Heart left ventricle (tissue), 16 donors: ENCODE data around the gene SELENOO. TPM values are rescaled to one million over a fixed set of nuclear protein-coding genes. Genes with fewer than 3 reads are reported as not detected.

Source experiments
- ATAC-seq, 4 donors: fragments of 200-7000 bp; cut with Tn5 transposase; one replicate each; pipeline ENCODE4 v1.9.1; 2020 to 2022; ENCODE audit warnings: moderate library complexity in 4 of 4, mild to moderate bottlenecking in 3 of 4, moderate number of reproducible peaks in 1 of 4
- DNase-seq, 5 donors: peaks; one replicate each; pipeline ENCODE4 v3.0.0-alpha.2; 2020
- H3K27ac ChIP-seq, 12 donors: fragments of 200-600 bp; sonication (generic) in 4 of 12; one replicate each; pipeline versions ENCODE4 v1.5.0 to v1.8.0; 2016 to 2022; ENCODE audit warnings: mild to moderate bottlenecking in 2 of 12
- H3K27me3 ChIP-seq, 9 donors: fragments of 200-600 bp; sonication (generic) in 2 of 9; one replicate each; pipeline versions ENCODE4 v1.5.1 to v1.8.0; 2016 to 2022; ENCODE audit warnings: mild to moderate bottlenecking in 3 of 9
- H3K36me3 ChIP-seq, 9 donors: fragments of 200-600 bp; sonication (generic) in 2 of 9; one replicate each; pipeline versions ENCODE4 v1.5.0 to v1.8.0; 2018 to 2022; ENCODE audit warnings: mild to moderate bottlenecking in 2 of 9
- H3K4me1 ChIP-seq, 12 donors: fragments of 200-600 bp; sonication (generic) in 4 of 12; one replicate each; pipeline versions ENCODE4 v1.5.0 to v1.8.0; 2016 to 2022; ENCODE audit warnings: mild to moderate bottlenecking in 3 of 12
- H3K4me3 ChIP-seq, 12 donors: fragments of 200-600 bp; sonication (generic) in 4 of 12; one replicate each; pipeline versions ENCODE4 v1.5.0 to v1.8.0; 2017 to 2022; ENCODE audit warnings: mild to moderate bottlenecking in 9 of 12, moderate library complexity in 4 of 12
- H3K9me3 ChIP-seq, 12 donors: fragments of 200-600 bp; sonication (generic) in 4 of 12; one replicate each; pipeline versions ENCODE4 v1.5.0 to v1.8.0; 2016 to 2022; ENCODE audit warnings: mild to moderate bottlenecking in 1 of 12
- CTCF ChIP-seq, 12 donors: fragments of 200-600 bp; sonication (generic) in 4 of 12; IDR thresholded peaks; one replicate each; pipeline versions ENCODE4 v1.5.0 to v1.8.0; 2018 to 2022; ENCODE audit warnings: antibody characterized with exemption in 12 of 12, mild to moderate bottlenecking in 5 of 12
- POLR2A ChIP-seq, 2 donors: fragments of 450-650 bp; IDR thresholded peaks; one replicate each; pipeline ENCODE4 v1.6.1; 2017; ENCODE audit warnings: antibody characterized with exemption in 2 of 2, mild to moderate bottlenecking in 2 of 2, moderate library complexity in 2 of 2
- WGBS, 4 donors: extraction: QIAGEN DNeasy Blood & Tissue Kit in 2 of 4; methylation state at CpG; one replicate each; pipeline versions ENCODE4 v1.1.5 to v1.1.7; 2013 to 2018; 5-methylcytosine and 5-hydroxymethylcytosine counted together
- intact Hi-C, 10 donors: fragments of 100-400 bp; cut with DNase I; formaldehyde crosslinking; loops; one replicate each; pipeline versions ENCODE4 v1.11.1 to v1.14.2; 2022
- polyA plus RNA-seq, 2 donors: library from polyadenylated mRNA; stranded (reverse); fragments of 200-250 nt; gene quantifications; one replicate each; pipeline ENCODE4 v1.2.3, GENCODE V29; 2013
- total RNA-seq, 9 donors: library from RNA; depleted of rRNA in 2 of 9; stranded (reverse); fragments of >200 nt in 2 of 9; fragmentation: NEBNext Ultra II Directional in 3 of 9; extraction: Animal tissue kit (Norgen Biotek cat#: 25700) in 3 of 9; gene quantifications; one replicate each; pipeline versions ENCODE4 v1.1.0 to v1.2.4, GENCODE V29; 2016 to 2023
- donor health status: ischemic (EF 13 %, LVEDD 7.1; RV severe dilation, severe dysfunction).
- donor health status: healthy with polysubstance abuse.
- donor health status: DM: no; HTN: yes; CAD: no.
- donor health status: DM: no; HTN: no; CAD: no.
- donor health status: ischemic (EF 25% LVEDD 6.9; RV normal size, moderate dysfunction).
- donor health status: ischemic (EF 25% LVEDD 5.7; RV mildly dilated, moderate dysfunction).
- donor health status: healthy.
- donor health status: DM: yes; HTN: yes; CAD: no.
- donor health status: ischemic (EF 35%, LVEDD 5.7; RV mildly dilated, moderate dysfunction).
- donor health status: nonischemic (EF 11% LVEDD 7.7; RV severe dilation, severe dysfunction).
- donor health status: DM: yes; HTN: yes; CAD: no.
- donor health status: PGD.
- donor health status: ischemic (EF 29% LVEDD 5.4; RV normal size, mild dysfunction).
- donor health status: nonischemic (EF 23%, LVEDD 6.1; RV moderate dilation, normal function).

Gene SELENOO
- total and polyA plus RNA-seq, 11 donors, result 10.4 to 23.8 (median 15.4) TPM

DNA sequence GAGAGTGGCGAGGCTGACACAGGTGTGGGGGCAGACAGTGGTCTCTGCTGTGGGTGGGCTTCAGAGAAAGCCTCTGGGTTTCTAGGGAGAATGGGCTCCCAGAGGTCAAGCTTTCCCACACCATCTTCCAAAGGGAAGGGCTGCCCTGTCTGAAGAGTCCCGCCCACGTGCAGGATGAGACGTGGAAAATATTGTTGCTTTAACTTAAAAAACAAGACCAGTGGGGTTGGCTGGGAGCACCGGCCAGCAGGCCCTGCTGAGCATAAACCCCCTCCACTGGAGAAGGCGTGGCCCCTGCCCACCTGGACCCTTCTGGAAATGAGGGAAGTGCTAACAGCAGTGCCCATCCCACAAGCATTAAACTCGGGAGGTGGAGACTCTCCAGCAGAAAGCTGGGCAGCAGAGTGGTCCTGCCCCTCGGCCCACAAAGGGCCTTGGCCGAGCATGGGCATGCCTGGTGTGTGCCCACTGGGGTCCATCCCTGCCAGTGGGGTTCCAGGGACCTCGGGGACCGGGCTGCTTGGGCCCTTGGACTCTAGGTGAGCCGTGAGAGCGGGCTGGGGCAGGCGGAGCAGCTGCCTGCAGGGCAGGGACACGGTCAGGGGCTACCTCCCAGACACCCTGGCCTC lies 15.4 kb downstream of the SELENOO start:
- intact Hi-C loops, result no loop called here
- DNase-seq, result no peak
- Histone ChIP-seq H3K9me3 (no peaks in the 10 kb centered on the region), H3K27ac (no peak overlapping the region), H3K4me1 (peaks cover 0 to 14% (median 4%) of the 10 kb centered on the region in 12 donors), H3K27me3 (no peaks in the 10 kb centered on the region), H3K4me3 (no peak overlapping the region), H3K36me3 (peaks cover 2 to 94% (median 82%) of the 10 kb centered on the region in 9 donors)
- 80 to 91% (median 86%) methylated on average over 10 to 15 of the region's 15 CpGs for WGBS, 4 donors
- no peak for TF ChIP-seq POLR2A (IDR thresholded peaks at IDR 0.05)
- TF ChIP-seq CTCF (IDR thresholded peaks at IDR 0.05), result no peak
- no peak for ATAC-seq

DNA sequence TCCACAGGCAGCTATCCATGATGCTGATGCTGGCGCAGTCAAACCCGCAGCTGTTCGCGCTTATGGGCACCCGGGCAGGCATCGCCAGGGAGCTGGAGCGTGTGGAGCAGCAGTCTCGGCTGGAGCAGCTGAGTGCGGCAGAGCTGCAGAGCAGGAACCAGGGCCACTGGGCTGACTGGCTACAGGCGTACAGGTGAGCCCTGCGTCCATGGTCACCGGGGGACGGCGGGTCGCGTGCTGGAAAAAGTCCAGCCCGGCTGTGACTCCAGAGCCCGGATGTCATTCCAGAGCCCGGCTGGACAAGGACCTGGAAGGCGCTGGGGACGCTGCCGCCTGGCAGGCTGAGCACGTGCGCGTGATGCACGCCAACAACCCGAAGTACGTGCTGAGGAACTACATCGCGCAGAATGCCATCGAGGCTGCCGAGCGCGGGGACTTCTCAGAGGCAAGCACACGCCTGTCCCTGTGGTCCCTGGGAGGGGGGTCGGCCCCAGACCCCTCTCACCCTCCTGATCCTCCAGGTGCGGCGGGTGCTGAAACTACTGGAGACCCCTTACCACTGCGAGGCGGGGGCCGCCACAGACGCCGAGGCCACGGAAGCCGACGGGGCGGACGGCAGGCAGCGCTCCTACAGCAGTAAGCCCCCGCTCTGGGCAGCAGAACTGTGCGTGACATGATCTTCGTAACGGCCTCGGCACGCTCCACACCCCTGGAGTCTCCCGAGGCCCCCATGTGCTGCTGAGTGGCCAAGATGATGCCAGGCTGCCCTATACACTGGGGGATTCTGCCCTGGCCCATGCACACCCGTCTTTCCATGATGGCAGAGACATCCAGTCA lies 16.1 kb downstream of the SELENOO start:
- Histone ChIP-seq H3K27ac (no peak overlapping the region), H3K9me3 (no peaks in the 10 kb centered on the region), H3K27me3 (no peaks in the 10 kb centered on the region), H3K4me3 (no peak overlapping the region), H3K36me3 (peaks cover 2 to 94% (median 84%) of the 10 kb centered on the region in 9 donors), H3K4me1 (peaks cover 0 to 14% (median 4%) of the 10 kb centered on the region in 12 donors)
- DNase-seq (no peak), ATAC-seq (no peak)
- 93 to 96% (median 95%) methylated on average over 27 to 57 of the region's 57 CpGs for WGBS, 4 donors
- TF ChIP-seq POLR2A (IDR thresholded peaks at IDR 0.05), result no peak
- no peak for TF ChIP-seq CTCF (IDR thresholded peaks at IDR 0.05)
- intact Hi-C loops, result no loop called here

GRCh38 chr22:50217543-50218152 lies 16.8 kb downstream of the SELENOO start:
- no peak for TF ChIP-seq POLR2A (IDR thresholded peaks at IDR 0.05)
- TF ChIP-seq CTCF (IDR thresholded peaks at IDR 0.05), result no peak
- DNase-seq (no peak), ATAC-seq (no peak)
- Histone ChIP-seq H3K4me1 (peaks cover 0 to 14% (median 4%) of the 10 kb centered on the region in 12 donors), H3K4me3 (no peak overlapping the region), H3K36me3 (peaks cover 2 to 94% (median 86%) of the 10 kb centered on the region in 9 donors), H3K9me3 (no peaks in the 10 kb centered on the region), H3K27me3 (no peaks in the 10 kb centered on the region), H3K27ac (no peak overlapping the region)
- 64 to 93% (median 86%) methylated on average over 2 to 21 of the region's 21 CpGs for WGBS, 4 donors
- intact Hi-C loops, result no loop called here
